Fibroblast of skin of right quadriceps (primary cell): Measurements from ENCODE around the gene EIF4E1B.
A peak's percentile ranks its signal among the peaks of the same experiment; 100 is the strongest.

ENCODE experiments used
- DNase-seq: peaks from one replicate; pipeline ENCODE4 v3.0.0-alpha.2; 2013

EIF4E1B gene

DNA sequence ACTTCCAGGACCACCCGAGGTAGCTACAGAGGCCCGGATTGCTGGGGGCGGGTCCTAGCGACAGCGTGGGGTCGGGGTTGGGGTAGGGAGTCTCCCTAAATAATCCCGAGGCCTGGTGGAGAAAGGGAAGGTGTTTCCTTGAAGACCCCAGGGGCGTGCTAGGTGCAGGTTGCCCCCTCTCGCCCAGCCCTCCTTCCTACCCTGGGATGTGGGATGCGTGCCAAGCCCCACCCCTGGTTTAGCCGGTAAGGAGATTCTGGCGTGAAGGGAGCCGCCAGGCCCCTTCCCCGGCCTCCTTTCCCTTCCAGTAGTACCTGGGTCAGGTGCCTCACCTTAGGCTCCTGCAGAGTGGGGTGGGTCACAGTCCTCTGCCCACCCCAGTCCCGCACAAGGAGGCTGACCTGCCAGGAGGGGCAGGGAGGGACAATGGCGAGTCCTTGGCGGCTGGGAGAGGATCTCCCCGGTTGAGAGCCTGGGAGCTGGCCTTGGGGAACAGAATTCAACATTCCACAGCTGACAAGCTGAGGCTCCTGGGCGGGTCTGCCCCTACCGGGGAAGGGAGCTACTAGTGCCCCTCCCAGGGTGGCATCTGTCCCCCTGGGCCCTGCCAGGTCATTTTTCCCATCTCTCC is 17.5 kb downstream of the EIF4E1B start:
- no peak for DNase-seq

DNA sequence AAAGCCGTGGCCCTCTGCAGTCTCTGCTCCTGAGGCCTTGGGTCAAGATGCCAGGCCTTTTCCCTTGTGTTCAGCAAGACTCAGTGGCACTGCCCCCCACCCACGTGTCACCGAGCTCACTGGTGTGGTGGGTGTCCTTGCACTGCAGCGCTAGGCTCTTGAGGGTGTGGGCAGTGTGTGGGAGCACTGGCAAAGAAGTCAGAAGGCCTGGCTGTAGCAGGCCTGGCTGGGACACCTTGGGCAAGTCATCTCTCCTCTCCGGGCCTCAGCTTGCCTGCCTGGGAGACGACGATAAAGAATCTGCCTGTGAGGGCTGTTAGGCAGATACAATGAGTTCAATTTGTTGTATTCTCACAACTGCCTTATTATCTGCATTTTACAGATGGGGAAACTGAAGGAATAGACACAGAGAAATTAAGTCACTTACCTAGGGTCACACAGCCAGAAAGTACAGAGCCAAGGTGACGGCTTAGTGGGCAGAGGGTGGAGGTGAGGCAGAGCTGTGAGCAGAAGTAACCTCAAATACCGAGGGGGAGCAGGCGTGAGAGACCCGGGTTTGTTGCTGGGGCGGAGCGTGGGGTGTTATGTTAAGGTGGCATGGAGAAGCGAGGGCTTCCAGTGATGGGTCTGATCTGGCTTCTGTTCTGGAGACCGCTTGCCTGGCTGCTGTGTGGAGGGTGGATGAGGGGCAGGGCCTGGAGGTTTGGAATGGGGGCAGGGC is 18.2 kb downstream of the EIF4E1B start:
- DNase-seq, result no peak

DNA sequence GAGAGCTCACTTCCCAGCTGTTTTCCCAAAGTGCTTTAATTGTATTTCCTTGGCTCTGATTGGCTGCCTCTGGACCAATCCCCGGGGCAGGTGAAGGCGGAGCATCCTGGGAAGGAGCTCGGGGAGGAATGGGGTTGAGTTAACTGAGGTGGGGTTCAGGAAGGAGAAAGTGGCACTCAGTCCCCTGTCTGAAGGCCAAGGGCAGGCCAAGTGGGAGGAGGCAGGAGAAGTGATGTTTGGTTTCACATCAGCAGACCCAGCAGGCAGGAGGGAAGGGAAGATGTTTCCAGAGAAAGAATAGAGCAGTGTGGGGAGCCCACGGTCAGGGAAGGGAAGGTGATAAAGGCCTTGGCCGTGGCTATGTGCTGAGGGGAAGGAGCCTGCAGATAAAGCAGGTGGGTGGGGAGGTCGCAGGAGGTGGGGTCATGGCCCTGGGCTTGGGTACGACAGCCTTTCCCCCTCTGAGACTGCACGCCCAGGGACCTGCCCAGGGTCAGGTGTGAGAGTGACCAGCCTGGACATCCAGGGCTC is 19.9 kb downstream of the EIF4E1B start:
- no peak for DNase-seq

DNA sequence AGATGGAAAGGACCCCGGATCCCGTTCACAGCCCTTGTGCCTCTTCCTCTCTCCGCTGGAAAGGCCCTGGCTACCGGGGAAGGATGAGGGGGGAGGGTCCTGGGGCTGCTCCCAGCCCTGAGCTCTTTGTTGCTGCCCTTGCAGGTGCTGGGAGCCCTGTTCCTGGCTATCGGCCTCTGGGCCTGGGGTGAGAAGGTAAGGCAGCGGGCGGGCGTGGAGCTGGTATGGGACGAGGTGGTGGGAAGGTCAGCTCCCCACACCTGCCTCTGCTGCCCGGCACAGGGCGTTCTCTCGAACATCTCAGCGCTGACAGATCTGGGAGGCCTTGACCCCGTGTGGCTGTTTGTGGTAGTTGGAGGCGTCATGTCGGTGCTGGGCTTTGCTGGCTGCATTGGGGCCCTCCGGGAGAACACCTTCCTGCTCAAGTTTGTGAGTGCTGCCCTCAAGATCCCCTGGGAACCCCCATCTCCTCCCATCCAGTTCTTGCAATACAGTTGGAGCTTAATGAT is 21.1 kb downstream of the EIF4E1B start:
- DNase-seq, result no peak

DNA sequence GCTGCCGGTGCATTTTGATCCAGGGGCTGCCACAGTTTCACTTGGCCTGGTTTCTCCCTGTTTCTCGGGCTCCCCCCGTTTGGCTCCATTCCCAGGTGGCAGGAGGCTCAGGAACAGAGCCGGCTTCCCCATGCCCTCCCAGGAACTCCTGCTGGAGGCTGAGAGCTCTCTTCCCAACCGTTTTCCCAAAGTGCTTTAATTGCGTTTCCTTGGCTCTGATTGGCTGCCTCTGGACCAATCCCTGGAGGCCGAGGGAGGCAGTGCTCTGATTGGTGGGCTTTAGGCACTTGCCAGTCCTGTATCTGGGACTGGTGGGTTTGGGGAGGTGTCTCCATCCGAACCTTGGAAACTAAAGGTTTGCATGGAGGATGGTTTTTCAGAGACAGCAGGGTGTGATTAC is 21.7 kb downstream of the EIF4E1B start:
- DNase-seq, result no peak

DNA sequence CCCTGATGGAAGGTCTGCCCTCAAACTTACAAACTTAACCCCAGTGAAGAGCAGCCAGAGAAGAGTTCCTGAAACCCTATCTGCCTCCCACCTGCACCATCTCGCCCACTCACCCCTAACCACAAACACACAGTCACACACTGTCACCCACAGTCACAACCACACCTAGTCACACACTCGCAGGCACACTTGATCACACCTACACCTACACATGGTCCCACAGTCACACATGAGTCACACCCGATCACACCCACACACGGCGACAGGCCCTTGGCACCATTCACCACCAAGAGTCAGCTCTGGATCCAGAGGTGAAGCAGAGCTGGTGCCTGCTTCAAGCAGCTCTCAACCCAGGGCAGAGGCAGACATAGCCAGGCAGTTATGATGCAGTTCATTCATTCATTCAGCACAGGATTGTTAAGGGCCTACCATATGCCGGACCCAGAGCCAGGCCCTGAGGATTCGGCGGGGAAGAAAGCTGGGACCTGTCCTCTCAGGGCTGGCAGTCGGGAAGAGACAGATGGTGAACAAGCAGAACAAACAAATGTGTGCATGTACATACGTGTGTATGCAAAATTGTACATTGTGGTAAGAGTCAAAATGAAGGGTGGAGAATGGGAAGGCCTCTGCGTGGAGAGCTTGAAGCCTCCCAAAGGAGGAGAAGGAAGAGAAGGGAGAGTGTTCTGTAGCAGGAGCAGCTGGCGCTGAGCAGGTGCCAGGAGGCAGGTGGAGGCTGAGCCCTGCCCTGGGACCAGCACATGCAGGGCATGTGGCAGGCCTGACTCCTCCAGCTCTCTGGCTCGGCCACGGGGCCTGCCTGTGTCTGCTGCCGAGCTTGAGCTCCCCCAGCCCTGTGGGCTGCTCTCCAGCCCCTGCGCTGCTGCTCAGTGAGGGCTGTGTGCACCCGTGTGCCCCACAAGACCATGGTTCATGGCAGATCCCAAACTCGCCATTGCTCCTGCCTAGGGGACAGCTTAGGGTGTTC is 23.2 kb downstream of the EIF4E1B start:
- DNase-seq, result no peak

DNA sequence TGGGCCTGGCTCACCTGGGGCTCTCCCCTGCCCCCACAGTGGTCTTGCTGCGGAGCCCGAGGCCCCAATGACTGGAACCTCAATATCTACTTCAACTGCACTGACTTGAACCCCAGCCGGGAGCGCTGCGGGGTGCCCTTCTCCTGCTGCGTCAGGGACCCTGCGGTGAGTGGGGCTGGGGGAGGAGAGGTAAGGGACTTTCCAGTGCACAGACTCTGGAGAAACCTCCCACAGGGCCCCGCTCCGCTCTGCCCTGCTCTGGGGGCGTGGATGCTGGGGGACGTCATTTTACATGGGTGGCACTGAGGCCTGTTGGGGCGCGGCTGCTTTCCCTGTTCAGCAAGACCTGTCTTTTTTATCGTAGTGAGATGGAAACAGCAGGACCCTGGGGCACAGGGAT is 24.4 kb downstream of the EIF4E1B start:
- no peak for DNase-seq

DNA sequence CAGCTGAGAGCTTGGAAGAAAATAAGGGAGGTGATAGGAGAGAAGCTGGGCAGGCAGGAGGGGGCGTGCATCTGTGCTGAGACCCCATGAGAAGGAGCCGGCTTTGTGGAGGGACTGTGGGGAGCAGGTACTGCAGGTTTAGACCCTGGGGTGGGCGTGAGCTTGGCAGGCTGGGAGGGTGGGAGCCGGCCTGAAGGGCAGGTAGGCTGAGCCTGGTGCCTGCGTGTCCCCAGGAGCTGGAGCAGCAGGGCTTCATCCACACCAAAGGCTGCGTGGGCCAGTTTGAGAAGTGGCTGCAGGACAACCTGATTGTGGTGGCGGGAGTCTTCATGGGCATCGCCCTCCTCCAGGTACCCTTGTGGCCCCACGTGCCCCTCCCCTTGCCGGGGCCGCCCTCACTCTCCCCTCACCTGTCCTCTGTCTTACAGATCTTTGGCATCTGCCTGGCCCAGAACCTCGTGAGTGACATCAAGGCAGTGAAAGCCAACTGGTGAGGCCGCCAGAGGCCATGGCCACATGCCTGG is 26.1 kb downstream of the EIF4E1B start:
- no peak for DNase-seq

DNA sequence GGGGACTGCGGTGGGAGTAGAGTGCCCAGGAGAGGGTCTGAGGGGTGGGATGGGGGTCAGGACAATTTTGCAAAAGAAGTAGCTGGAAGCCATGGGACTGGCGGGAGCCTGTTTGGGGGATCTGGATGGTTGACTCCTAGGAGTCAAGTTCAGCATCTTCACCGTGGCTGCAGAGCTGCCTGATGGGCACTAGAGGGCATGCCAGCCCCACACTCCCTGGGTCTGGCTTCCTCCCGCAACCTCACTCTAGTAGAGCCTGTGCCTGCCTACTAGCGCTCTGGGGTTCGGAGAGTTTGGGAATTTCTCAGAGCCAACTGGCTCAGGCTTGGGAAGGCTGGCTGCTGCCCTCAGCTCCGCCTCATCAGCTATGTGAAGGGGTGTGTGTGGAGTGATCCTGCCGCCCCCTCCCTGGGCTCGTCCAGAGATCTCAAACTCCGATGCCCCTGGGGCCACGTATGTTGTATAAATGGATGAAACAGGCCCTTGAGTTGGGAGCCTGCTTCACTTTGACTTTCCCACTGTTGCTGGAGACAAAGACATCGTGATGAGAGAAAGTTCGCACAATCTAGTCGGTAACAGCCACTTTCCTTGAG is 27.6 kb downstream of the EIF4E1B start:
- peak; percentile 57 for DNase-seq

DNA sequence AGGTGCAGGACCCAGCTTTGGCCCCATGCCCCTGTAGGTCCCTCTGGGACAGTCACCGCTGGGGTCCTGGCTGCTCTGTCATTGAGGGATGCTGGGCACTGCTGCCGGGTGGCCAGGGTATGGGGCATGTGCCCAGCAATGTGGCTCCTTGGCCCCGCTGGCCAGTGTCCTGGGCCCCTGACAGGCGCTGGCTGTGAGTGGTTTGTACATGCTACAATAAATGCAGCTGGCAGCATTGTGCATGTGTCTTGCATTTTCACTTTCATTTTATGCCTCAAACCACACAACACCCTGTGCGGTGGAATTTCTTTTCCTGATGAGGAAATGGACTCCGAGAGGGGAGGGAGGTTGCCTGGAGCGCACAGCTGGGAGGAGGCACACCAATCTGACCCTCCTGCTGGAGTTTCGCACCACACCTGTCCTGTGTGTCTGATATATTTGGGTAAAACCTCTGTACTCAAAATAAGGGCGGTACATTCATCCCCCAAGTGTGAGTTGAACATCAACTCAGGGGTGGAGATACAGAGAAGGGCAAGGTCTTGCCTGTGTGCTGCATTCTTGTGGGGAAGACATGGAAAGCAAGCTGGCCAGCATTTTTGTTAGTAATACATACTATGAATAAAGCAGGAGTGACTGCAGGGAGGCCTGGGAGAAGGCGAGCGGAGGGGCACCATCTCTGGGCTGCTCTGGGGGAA is 28.5 kb downstream of the EIF4E1B start:
- peak; percentile 21 for DNase-seq

DNA sequence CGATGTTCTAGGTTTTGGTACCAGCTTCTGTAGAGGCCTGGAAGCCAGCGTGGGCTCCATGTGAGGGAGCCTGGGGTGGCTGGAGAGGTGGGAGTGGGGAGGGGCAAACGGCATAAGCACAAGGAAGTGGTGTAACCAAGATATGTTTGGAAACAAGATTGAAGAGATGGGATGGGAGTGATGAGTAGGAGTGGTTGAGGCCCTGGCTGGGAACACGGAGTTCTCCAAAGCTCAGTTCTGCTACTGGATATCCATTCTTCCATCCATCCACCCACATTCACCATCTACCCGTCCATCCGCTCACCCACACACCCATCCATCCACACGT is 29.0 kb downstream of the EIF4E1B start:
- DNase-seq, result no peak

DNA sequence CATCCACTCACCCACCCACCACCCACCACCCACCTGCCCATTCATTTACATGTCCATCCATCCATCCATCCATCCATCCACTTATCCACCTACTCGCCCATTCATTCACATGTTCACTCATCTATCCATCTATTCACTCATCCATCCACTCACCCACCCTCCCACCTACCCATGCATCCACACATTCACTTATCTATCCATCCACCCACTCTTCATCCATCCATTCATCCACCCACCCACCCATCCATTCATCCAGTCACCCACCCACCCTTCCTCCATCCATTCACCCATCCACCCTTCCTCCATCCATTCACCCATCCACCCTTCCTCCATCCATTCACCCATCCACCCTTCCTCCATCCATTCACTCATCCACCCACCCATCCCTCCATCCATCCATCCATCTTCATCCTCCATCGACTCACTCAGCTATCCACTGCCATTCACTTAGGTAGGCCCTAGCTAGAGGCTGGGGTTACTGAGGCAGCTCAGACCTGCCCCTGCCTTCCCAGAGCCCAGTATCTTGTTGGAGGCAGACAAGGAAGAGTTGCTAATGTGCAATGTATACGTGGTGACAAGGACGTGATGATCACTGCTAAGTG is 29.5 kb downstream of the EIF4E1B start:
- DNase-seq, result no peak

DNA sequence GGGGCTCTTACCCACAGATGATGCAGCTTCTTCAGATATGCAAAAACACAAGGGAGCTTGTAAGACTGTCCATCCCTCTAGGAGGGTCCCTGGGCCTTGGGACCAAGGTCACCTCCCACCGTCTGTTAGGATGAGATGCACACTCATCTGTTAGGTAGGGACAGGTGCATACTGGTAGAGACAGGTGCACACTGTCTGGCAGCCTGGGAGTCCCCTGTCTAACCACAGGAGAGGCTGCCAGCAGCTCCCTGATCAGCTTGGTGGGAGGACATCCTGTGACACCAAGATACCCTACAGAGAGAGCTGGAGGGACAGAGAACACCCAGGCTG is 30.0 kb downstream of the EIF4E1B start:
- DNase-seq, result no peak

DNA sequence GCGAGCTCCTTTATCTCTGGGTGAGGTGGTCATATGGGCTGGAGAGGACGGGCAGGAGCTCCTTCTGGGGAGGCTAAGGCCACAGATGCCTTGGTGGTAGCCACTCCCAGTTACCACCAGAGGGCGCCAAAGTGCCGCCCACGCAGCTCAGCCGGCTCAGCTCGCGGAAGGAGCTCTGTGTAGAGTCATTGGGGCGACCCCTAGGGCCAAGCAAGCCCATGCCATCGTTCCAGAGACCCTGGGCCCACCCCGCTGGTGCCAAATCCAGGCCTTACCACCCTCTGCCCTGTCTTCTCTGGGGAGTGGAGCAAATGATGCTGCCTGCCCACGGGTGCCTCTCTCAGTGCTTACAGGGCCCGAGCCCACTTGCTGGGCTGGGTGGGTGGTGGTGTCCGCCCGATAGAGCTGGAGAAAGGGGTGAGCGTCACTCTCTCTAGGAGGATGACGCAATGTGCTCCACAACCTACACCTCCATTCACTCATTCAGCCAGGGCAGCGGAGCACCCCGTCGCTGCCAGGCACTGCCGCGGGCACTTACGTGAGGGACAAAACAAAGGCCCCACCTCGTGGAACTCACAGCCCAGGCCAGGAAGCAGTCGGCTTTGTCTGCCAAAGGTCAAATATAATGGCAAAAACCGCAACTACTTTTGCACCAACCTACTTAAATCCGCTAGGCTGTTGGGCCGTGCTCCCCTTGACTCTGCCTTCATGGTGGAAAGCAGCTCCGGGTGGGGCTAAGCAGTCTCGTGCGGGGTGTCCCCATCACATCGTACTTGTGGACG is 30.6 kb downstream of the EIF4E1B start:
- DNase-seq, result peak; percentile 56

DNA sequence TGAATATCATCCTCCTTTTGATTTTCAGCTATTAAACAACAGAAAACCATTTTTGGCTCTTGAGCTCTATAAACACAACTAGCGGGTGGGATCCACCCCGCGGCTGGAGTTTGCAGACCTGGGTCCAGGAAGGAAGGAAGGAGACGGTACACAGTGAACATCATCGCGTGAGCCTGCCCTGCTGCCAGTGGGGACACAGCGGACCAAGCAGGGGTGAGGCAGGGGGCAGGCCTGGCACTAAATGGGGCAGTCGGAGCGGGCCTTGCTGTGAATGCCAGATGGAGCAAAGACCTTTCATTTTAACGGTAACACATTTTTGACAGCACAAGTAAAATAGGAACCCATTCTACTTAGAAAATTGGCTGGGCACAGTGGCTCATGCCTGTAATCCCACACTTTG is 31.2 kb downstream of the EIF4E1B start:
- no peak for DNase-seq

DNA sequence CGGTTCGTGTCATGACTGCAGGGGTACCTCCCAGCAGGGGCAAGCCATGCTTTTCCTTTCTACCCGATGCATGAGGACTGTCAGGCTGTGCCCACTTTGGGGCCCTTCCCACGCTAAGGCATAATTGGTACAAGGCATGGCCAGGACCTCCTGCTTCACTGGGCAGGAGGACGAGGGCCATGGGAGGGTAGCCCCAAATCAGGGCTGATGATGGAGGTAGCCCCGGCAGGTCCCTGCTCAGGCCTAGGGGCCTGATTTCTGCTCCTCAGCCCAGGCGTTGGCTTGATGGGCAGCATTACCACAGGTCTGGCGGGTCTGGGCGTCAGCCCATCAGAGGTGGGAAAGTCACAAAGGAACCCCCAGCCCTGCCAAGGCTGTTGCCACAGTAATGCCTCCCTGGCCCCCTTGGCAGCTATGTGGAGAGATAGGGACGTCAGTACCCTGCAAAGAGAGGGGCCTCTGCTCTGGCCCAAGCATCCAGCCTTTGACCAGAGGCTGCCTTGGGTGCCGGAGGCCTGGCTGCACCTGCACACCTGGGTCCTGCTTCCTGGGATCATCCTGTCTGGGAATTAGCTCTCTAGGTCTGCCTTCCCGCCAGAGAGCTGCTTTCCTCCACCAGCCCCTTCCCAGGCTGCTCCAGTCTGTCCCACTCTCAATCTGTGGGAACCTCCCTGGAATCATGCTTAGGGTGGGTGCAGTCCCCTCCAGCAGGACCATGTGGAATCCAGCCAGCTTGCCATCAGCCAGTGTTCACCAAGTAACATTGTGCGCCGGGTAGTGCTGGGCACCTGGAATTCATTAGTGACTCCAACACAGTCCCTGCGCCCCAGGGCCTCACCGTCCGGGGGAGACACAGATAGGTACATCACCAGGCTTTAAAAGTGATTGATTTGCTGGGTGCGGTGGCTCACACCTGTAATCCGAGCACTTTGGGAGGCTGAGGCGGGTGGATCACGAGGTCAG is 32.2 kb downstream of the EIF4E1B start:
- no peak for DNase-seq

DNA sequence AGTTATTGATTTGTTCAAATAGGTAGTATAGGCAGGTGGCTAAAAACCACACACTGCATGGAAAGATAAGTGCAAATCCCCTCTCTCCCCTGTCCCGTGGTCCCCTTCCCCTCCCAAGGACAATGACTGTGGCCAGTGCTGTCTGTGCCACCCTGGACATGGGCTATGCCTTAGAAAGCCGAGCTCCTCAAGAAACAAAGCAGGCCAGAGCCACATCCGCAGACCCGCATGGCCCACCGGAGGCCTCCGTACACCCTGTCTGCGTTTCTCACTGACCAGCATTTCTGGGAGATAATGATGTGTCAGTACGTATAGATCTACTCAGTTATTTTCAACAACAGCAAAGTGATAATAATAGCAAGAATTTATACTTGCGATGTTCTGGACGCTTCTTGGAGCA is 33.1 kb downstream of the EIF4E1B start:
- no peak for DNase-seq

DNA sequence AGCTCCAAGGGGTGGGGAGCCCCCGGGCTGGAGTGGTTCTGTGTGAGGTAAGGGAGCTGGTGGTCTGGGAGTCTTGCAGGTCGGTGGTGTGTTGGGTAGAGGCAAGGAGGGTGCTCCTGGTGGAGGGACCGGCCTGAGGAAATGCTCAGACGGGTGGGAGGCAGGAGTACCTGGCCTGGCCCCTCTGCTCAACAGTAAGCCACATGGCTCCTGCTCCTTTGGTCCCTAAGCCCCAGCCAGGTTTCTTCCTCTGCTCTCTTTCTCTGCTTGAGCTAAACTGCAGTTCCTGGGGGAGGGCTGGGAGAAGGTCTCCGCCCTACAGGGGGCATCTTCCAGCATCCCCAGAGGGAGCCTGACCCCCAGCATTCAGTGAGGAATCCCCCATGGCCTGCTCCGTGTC is 34.0 kb downstream of the EIF4E1B start:
- DNase-seq, result no peak

DNA sequence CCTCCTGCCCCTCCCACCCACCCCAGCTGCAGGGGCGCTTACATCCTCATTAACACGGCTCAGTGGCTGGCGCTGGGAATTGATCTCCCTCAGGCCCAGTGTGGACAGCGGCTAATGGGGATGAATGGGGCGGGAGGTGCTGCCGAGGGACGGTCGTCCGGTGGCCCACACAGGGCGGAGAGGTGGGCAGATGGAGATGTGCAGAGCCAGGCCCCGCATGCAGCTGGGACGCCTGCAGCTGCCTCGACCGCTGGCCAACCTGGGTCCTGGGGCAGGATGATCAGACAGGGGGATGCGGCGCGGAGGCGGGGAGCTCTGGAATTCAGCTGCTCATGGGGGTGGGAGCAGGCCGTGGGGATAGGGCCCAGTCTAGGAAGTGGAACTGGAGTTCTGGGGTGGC is 34.4 kb downstream of the EIF4E1B start:
- no peak for DNase-seq

DNA sequence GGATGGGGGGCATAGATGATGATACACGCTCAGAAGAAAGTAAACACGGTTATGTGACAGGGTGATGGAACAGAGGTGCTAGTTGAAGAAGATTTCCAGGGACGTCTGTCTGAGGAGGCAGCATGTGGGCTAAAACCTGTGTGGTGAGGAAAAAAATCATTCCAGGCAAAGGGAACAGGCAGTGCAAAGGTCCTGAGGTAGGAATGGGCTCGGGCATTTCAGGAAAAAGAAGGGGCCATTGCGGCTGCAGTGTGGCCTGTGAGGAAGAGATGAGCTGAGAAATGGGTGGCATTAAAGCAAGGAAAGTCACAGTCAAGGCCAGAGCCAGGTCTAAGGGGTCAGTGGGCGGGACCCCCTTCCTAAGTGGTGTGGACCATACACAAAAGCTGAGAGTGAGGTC is 35.0 kb downstream of the EIF4E1B start:
- no peak for DNase-seq
